K562 (cell line): ENCODE data around the gene FBN3. TPM values are rescaled to one million over a fixed set of nuclear protein-coding genes. Genes with fewer than 3 reads are reported as not detected.
A peak's percentile ranks its signal among the peaks of the same experiment; 100 is the strongest.

Experiments used
- ARID2 ChIP-seq: fragments of 450-650 bp; IDR thresholded peaks from 2 replicates; pipeline ENCODE4 v1.6.1; 2017; ENCODE audit warnings: antibody characterized with exemption, mild to moderate bottlenecking
- CXXC5 ChIP-seq: fragments of 250-450 bp; sonication (Bioruptor Pico); IDR thresholded peaks from 2 replicates; pipeline ENCODE4 v1.8.0; 2022; ENCODE audit warnings: inconsistent platforms, mild to moderate bottlenecking, moderate library complexity
- JUND ChIP-seq, 2 experiments: IDR thresholded peaks; 2 replicates in 1 of 2; 3 replicates in 1 of 2; pipeline ENCODE4 v1.6.1; 2011; ENCODE audit warnings: borderline replicate concordance in 2 of 2, low read depth in 2 of 2, low read length in 2 of 2, improper control_type of control experiment in 1 of 2, missing biosample characterization in 1 of 2, missing genetic modification characterization in 1 of 2, missing genetic modification reagents in 1 of 2
- MYC ChIP-seq, 2 experiments: fragments of 250-450 bp in 1 of 2; sonication (Bioruptor Pico) in 1 of 2; IDR thresholded peaks; 2 replicates each; pipeline versions ENCODE4 v1.5.1 to v1.6.1; 2012 to 2021; ENCODE audit warnings: low read depth in 2 of 2, borderline replicate concordance in 1 of 2, improper control_type of control experiment in 1 of 2, low read length in 1 of 2, mild to moderate bottlenecking in 1 of 2, moderate library complexity in 1 of 2
- RB1 ChIP-seq: fragments of 450-650 bp; IDR thresholded peaks from 2 replicates; pipeline ENCODE4 v1.6.1; 2017; ENCODE audit warnings: low read depth, mild to moderate bottlenecking
- SMC3 ChIP-seq: conservative IDR thresholded peaks from 2 replicates; pipeline ENCODE4 v1.6.1; 2011; ENCODE audit warnings: low read depth, low read length, improper control_type of control experiment; ENCODE audit not compliant: insufficient read depth
- STAG1 ChIP-seq: sonication (generic); formaldehyde crosslinking; IDR thresholded peaks from 2 replicates; pipeline ENCODE4 v1.5.0; 2020; ENCODE audit warnings: missing genetic modification reagents, borderline replicate concordance
- TEAD2 ChIP-seq: fragments of 450-650 bp; IDR thresholded peaks from 2 replicates; pipeline ENCODE4 v1.6.1; 2016; ENCODE audit warnings: missing genetic modification characterization, control low read depth, missing compliant biosample characterization
- ZNF143 ChIP-seq: sonication (generic); formaldehyde crosslinking; IDR thresholded peaks from 2 replicates; pipeline ENCODE4 v1.9.0; 2022; ENCODE audit warnings: mild to moderate bottlenecking, missing genetic modification reagents
- polyA plus RNA-seq, 8 experiments: library from polyadenylated mRNA; depleted of rRNA in 4 of 8; stranded (reverse) in 5 of 8; unstranded in 3 of 8; fragments of >200 nt; fragmentation: Nextera tagmentation in 2 of 8; fragmentation: Illumina TruSeq in 1 of 8; extraction: Ambion mirVana in 2 of 8; extraction: Trizol in 1 of 8; gene quantifications; 2 replicates each; pipeline versions ENCODE4 v1.2.1 to v1.2.3, GENCODE V29; 2011 to 2014; ENCODE audit warnings: inconsistent platforms in 1 of 8, missing spikeins in 1 of 8
- total RNA-seq, 7 experiments: library from RNA; depleted of rRNA in 6 of 7; stranded (reverse); fragments of >200 nt in 6 of 7; fragmentation: Illumina TruSeq in 2 of 7; extraction: Trizol in 2 of 7; gene quantifications; 2 replicates each; pipeline versions ENCODE4 v1.2.1 to v1.2.3, GENCODE V29; 2011 to 2021; ENCODE audit warnings: low replicate concordance in 1 of 7
- TF ChIP-seq, protein P1 (sequence below): sonication (generic); formaldehyde crosslinking; IDR thresholded peaks from 2 replicates; pipeline ENCODE4 v1.4.0; 2020; ENCODE audit warnings: mild to moderate bottlenecking, missing genetic modification reagents
- TF ChIP-seq, protein P2 (sequence below): sonication (generic); formaldehyde crosslinking; IDR thresholded peaks from 2 replicates; pipeline ENCODE4 v1.8.0; 2022; ENCODE audit warnings: mild to moderate bottlenecking, missing genetic modification reagents
- TF ChIP-seq, protein P3 (sequence below), 3 experiments: IDR thresholded peaks in 2 of 3; conservative IDR thresholded peaks in 1 of 3; 2 replicates each; pipeline ENCODE4 v1.5.1; 2011 to 2012; ENCODE audit warnings: low read length in 3 of 3, mild to moderate bottlenecking in 3 of 3, control low read depth in 2 of 3, improper control_type of control experiment in 1 of 3, inconsistent platforms in 1 of 3, low read depth in 1 of 3, mixed read lengths in 1 of 3, moderate library complexity in 1 of 3; ENCODE audit not compliant: insufficient read depth in 2 of 3
- TF ChIP-seq, protein P4 (sequence below), 2 experiments: fragments of 450-650 bp; formaldehyde crosslinking in 1 of 2; IDR thresholded peaks; 2 replicates each; pipeline versions ENCODE4 v1.4.0 to v1.6.1; 2014 to 2020; ENCODE audit warnings: mild to moderate bottlenecking in 2 of 2, borderline replicate concordance in 1 of 2, low read depth in 1 of 2

Gene FBN3
- total and polyA plus RNA-seq, 9 of the 15 experiments (the other 6 are each of a cell fraction or from before 2014, with no cell fraction given): under 0.01 to 0.29 (median 0.01) TPM; not detected in 4

DNA sequence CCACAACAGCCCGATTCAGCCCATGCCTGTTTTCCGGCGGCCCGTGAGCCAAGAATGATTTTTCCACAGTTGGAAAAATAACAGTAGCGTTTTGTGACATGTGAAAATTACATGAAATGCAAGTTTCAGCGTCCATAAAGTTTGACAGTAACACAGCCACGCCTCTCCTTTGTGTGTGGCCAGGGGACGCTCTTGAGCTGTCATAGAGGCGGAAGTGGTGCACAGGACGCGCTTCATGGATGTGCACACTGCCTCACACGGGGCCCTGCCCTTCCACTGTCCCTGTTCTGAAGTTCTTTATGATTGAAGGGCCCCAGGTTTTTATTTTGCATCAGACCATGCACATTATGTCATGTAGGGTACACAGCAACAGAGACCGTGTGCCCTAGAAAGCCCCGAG is 131.6 kb downstream of the FBN3 start (continued):
- peak; percentile 97 for TF ChIP-seq SMC3
- TF ChIP-seq JUND (IDR thresholded peaks at IDR 0.05; ENCODE audit: borderline replicate concordance, low read depth, low read length): 0 out of 2 replicates have a peak, but pooled peaks have one; percentile 22
- no peak; the same call in 2 of the 3 replicates for TF ChIP-seq JUND (tag; IDR thresholded peaks at IDR 0.05; ENCODE audit: borderline replicate concordance, low read depth, low read length)
- TF ChIP-seq TEAD2 (tag): no peak
- peak; percentile 88 for TF ChIP-seq ARID2
- peak; percentile 13; the same call in 1 of the 2 replicates for TF ChIP-seq CXXC5 (CRISPR knock-in tag)
- TF ChIP-seq, protein P1, sequence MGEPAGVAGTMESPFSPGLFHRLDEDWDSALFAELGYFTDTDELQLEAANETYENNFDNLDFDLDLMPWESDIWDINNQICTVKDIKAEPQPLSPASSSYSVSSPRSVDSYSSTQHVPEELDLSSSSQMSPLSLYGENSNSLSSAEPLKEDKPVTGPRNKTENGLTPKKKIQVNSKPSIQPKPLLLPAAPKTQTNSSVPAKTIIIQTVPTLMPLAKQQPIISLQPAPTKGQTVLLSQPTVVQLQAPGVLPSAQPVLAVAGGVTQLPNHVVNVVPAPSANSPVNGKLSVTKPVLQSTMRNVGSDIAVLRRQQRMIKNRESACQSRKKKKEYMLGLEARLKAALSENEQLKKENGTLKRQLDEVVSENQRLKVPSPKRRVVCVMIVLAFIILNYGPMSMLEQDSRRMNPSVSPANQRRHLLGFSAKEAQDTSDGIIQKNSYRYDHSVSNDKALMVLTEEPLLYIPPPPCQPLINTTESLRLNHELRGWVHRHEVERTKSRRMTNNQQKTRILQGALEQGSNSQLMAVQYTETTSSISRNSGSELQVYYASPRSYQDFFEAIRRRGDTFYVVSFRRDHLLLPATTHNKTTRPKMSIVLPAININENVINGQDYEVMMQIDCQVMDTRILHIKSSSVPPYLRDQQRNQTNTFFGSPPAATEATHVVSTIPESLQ (CRISPR knock-in tag): no peak
- no peak for TF ChIP-seq ZNF143 (CRISPR knock-in tag)
- peak; percentile 62; the same call in 1 of the 2 replicates for TF ChIP-seq STAG1 (CRISPR knock-in tag)
- peak; percentile 51 for TF ChIP-seq MYC (IDR thresholded peaks at IDR 0.05; ENCODE audit: low read depth, low read length)
- no peak for TF ChIP-seq MYC (CRISPR knock-in tag; IDR thresholded peaks at IDR 0.05; ENCODE audit: borderline replicate concordance, low read depth)
- TF ChIP-seq, protein P2, sequence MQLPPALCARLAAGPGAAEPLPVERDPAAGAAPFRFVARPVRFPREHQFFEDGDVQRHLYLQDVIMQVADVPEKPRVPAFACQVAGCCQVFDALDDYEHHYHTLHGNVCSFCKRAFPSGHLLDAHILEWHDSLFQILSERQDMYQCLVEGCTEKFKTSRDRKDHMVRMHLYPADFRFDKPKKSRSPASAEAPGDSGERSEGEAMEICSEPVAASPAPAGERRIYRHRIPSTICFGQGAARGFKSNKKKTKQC (CRISPR knock-in tag): no peak
- TF ChIP-seq, protein P3, sequence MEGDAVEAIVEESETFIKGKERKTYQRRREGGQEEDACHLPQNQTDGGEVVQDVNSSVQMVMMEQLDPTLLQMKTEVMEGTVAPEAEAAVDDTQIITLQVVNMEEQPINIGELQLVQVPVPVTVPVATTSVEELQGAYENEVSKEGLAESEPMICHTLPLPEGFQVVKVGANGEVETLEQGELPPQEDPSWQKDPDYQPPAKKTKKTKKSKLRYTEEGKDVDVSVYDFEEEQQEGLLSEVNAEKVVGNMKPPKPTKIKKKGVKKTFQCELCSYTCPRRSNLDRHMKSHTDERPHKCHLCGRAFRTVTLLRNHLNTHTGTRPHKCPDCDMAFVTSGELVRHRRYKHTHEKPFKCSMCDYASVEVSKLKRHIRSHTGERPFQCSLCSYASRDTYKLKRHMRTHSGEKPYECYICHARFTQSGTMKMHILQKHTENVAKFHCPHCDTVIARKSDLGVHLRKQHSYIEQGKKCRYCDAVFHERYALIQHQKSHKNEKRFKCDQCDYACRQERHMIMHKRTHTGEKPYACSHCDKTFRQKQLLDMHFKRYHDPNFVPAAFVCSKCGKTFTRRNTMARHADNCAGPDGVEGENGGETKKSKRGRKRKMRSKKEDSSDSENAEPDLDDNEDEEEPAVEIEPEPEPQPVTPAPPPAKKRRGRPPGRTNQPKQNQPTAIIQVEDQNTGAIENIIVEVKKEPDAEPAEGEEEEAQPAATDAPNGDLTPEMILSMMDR (IDR thresholded peaks at IDR 0.05 in 2 of 3, conservative IDR thresholded peaks at IDR 0.05 in 1 of 3; ENCODE audit: insufficient read depth in 2 of 3, low read depth in 1 of 3, low read length in 3 of 3): peak; percentile 84 to 89 (median 85)
- peak; percentile 43; the same call in 1 of the 2 replicates for TF ChIP-seq RB1
- TF ChIP-seq, protein P4, sequence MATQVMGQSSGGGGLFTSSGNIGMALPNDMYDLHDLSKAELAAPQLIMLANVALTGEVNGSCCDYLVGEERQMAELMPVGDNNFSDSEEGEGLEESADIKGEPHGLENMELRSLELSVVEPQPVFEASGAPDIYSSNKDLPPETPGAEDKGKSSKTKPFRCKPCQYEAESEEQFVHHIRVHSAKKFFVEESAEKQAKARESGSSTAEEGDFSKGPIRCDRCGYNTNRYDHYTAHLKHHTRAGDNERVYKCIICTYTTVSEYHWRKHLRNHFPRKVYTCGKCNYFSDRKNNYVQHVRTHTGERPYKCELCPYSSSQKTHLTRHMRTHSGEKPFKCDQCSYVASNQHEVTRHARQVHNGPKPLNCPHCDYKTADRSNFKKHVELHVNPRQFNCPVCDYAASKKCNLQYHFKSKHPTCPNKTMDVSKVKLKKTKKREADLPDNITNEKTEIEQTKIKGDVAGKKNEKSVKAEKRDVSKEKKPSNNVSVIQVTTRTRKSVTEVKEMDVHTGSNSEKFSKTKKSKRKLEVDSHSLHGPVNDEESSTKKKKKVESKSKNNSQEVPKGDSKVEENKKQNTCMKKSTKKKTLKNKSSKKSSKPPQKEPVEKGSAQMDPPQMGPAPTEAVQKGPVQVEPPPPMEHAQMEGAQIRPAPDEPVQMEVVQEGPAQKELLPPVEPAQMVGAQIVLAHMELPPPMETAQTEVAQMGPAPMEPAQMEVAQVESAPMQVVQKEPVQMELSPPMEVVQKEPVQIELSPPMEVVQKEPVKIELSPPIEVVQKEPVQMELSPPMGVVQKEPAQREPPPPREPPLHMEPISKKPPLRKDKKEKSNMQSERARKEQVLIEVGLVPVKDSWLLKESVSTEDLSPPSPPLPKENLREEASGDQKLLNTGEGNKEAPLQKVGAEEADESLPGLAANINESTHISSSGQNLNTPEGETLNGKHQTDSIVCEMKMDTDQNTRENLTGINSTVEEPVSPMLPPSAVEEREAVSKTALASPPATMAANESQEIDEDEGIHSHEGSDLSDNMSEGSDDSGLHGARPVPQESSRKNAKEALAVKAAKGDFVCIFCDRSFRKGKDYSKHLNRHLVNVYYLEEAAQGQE (IDR thresholded peaks at IDR 0.05; ENCODE audit: borderline replicate concordance): peak; percentile 93
- TF ChIP-seq, protein P4 (CRISPR knock-in tag; IDR thresholded peaks at IDR 0.05; ENCODE audit: low read depth): no peak
